Stimulated activated CD4-positive, alpha-beta T cell treated with anti-CD3 and anti-CD28 coated beads, Interleukin-15, amount 100 ng/mL, for 24 hours (primary cell): ENCODE data around the gene CD59.
"Not testable (repeated sequence)": the region's sequence is repeated elsewhere in the genome, so short reads cannot be mapped to it uniquely, and the experiment has no call there.

Source experiments
- DNase-seq: peaks from one replicate; pipeline ENCODE4 v3.0.0-alpha.2; 2020

CD59 gene

GRCh38 chr11:33665350-33666106 lies 70.7 kb downstream of the CD59 start:
- no peak for DNase-seq

DNA sequence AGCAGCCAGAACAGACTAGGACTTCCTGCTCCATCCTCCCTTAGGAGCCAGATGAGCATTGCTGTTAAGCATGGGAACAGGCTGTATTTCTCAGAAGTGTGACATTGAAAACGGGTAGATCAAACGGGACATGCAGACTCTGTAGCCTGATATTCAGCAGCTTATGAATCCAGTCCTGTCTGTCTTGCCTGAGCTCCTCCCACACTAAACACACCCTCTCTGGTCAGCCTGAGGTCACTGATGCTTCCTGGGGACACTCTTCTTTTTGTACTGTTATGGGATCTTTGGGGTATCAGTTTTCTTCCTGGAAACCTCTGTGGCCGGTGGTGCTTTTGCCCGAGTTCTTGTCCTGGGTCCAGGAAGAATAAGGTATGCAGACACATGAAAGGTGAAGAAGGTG lies 71.4 kb downstream of the CD59 start:
- DNase-seq: no peak

DNA sequence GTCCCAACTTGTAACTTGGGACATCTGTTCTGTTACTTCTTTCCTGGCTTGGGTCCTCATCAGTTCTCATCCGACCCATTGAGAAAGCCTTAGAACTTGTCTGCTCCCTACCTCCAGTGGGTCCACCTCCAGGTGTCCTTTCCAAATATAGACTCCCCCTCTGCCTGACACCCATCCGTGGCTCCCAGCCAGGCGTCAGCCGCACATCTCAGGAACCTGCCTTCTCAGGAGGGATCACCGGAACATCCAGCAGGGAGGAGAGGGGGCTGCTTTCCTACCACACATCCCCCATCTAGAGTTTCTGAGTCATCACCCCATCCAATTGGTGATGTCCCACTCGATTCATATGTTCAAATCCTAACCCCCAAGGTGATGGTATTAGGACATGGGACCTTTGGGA lies 72.1 kb downstream of the CD59 start:
- DNase-seq: no peak

GRCh38 chr11:33663121-33663520 lies 73.1 kb downstream of the CD59 start:
- no peak for DNase-seq

DNA sequence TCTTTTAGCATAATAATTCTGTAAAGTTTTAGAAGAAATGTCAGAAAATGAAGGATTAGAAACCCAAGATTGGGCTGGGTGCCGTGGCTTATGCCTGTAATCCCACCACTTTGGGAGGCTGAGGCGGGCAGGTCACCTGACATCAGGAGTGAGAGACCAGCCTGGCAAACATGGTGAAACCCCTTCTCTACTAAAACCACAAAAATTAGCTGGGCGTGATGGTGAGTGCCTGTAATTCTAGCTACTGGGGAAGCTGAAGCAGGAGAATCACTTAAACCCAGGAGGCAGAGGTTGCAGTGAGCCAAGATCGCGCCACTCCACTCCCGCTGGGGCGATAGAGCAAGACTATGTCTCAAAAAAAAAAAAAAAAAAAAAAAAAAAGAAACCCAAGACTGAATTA lies 74.7 kb downstream of the CD59 start:
- not testable (repeated sequence) for DNase-seq

GRCh38 chr11:33660962-33661361 lies 75.3 kb downstream of the CD59 start:
- no peak for DNase-seq

- DNase-seq: no peak
Measured at GRCh38 chr11:33659370-33660139, 76.7 kb downstream of the CD59 start.

- no peak for DNase-seq
Measured at GRCh38 chr11:33658195-33658900, 77.9 kb downstream of the CD59 start.

- no peak for DNase-seq
Measured at GRCh38 chr11:33657757-33658156, 78.5 kb downstream of the CD59 start.

GRCh38 chr11:33656768-33657167 lies 79.5 kb downstream of the CD59 start:
- no peak for DNase-seq

DNA sequence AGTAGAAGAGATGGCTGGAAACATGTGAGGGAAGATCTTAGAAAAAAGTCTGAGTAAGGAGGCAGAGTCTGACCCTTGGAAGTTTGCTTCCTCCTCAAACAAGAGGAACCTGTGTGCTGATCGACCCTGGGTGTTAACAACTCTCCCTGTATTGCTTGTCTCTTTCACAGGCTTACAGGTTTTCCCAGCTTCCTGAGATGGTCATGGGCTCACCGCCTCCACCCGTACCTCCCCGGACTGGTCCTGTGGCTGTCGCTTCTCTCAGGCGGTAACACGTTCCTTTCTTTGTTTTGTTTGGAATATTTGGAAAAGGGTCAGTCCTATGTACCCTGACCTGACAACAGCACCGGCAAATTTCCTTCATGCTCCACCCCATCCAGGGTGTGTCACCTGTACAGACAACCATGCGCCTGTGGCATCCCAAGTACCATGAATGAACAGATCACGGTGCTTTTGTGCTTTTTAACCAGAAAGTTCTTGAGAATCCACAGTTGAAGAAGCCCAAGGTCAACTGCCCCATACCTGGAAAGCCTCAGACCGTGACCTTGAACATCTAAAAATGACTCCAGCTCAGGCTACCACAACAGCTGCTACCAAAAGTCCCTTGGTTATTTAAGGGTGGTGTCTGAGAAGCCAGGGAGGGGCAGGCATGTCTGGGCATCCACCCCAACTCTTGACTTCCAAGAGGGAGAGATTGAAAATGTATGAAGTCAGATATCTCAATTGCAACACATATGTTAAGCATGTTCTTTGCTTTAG lies 80.2 kb downstream of the CD59 start:
- DNase-seq: no peak

- DNase-seq: no peak
Measured at GRCh38 chr11:33654594-33654993, 81.6 kb downstream of the CD59 start.
